GM12801 (cell line): Measurements from ENCODE around the gene ADI1.

Experiments
- TF ChIP-seq, protein P1 (sequence below): IDR thresholded peaks from one replicate; pipeline ENCODE4 v1.5.1; 2011; ENCODE audit warnings: control low read depth; ENCODE audit not compliant: insufficient read length; ENCODE audit errors: extremely low read depth

Gene ADI1

GRCh38 chr2:3500326-3500899 lies 18.9 kb downstream of the ADI1 start:
- TF ChIP-seq, protein P1, sequence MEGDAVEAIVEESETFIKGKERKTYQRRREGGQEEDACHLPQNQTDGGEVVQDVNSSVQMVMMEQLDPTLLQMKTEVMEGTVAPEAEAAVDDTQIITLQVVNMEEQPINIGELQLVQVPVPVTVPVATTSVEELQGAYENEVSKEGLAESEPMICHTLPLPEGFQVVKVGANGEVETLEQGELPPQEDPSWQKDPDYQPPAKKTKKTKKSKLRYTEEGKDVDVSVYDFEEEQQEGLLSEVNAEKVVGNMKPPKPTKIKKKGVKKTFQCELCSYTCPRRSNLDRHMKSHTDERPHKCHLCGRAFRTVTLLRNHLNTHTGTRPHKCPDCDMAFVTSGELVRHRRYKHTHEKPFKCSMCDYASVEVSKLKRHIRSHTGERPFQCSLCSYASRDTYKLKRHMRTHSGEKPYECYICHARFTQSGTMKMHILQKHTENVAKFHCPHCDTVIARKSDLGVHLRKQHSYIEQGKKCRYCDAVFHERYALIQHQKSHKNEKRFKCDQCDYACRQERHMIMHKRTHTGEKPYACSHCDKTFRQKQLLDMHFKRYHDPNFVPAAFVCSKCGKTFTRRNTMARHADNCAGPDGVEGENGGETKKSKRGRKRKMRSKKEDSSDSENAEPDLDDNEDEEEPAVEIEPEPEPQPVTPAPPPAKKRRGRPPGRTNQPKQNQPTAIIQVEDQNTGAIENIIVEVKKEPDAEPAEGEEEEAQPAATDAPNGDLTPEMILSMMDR: no peak

DNA sequence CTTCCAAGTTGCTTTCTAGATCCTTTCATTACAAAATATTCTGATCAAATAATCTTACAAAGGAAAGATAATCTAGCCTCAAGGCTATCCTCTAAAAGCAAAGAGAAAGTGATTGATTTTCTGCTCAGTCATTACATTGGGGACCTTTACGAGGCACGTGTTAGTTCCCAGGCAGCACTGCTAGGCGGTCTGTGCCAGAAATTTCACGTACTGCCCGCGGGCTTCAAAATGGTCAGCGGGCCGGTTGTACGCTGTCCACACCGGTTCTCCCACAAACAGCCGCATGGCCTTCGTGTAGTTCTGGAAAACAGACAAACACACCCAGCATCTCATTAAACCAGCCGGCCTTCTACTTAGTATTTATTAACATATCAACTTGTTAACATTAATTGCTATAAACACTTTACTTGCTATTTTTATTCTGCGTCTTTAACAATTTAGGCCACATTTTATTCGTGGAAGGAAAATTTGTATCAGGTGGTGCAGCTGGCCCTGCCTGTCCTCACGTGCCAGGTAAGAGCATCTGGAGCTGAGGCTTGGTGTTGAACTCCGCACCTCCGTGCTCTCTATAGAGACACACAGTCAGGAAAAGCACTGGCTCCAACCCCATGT lies 20.4 kb downstream of the ADI1 start:
- TF ChIP-seq, protein P1: no peak

- TF ChIP-seq, protein P1: no peak
Observed at GRCh38 chr2:3494984-3495666, 24.2 kb downstream of the ADI1 start.

- TF ChIP-seq, protein P1: no peak
Observed at GRCh38 chr2:3493615-3494007, 25.7 kb downstream of the ADI1 start.

DNA sequence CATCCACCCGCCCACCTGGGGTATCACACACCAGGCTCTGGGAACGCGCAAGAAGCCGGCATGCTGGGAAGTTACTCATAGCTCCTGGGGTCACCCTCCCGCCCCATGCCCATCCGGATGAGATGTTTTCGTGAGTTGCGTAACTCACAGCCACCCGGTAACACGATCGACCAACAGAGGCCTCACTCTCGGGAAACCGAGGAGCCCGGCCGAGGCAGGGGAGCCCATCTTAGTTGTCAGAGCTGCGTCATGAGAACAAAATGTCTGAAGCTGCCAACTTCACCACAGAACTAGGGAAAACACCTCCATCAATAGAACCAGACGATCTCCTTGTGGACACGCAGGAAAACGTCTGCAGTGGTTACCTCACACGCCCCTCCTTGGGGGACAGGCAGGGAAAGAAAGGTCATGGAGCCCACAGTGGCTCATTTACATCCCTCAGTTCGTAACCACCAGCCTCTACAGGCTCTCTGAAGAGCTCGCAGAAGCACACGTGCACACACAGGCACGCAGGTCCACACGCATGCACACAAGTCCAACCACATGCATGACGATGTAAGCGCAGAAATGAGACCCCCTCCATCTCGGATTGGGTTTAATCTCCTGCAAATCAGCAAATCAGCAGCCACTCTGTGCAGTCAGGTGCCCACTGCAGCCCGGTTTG lies 26.2 kb downstream of the ADI1 start:
- TF ChIP-seq, protein P1: no peak

GRCh38 chr2:3491716-3492474 lies 27.4 kb downstream of the ADI1 start:
- TF ChIP-seq, protein P1: no peak

- TF ChIP-seq, protein P1: no peak
Observed at GRCh38 chr2:3491306-3491705, 28.0 kb downstream of the ADI1 start.
